Chondrocyte (in vitro differentiated cells): Measurements from ENCODE around the gene SYCE3. TPM values are rescaled to one million over a fixed set of nuclear protein-coding genes. Genes with fewer than 3 reads are reported as not detected.

Source experiments
- DNase-seq: peaks from one replicate; pipeline ENCODE4 v3.0.0; 2021; ENCODE audit warnings: mixed read lengths, low spot score
- H3K27ac Mint-ChIP-seq: one replicate; pipeline ENCODE4 v1.8.0; 2021; ENCODE audit warnings: mild to moderate bottlenecking, moderate library complexity, mixed read lengths; ENCODE audit not compliant: unreplicated experiment
- H3K27me3 Mint-ChIP-seq: 2 replicates; pipeline ENCODE4 v1.8.0; 2021; ENCODE audit warnings: low read depth, mixed read lengths
- H3K36me3 Mint-ChIP-seq: 2 replicates; pipeline ENCODE4 v1.8.0; 2021; ENCODE audit warnings: low read depth, mixed read lengths
- H3K4me1 Mint-ChIP-seq: 2 replicates; pipeline ENCODE4 v1.8.0; 2021; ENCODE audit warnings: low read depth, mild to moderate bottlenecking, mixed read lengths
- H3K4me3 Mint-ChIP-seq: one replicate; pipeline ENCODE4 v1.8.0; 2021; ENCODE audit warnings: mild to moderate bottlenecking, moderate library complexity, mixed read lengths; ENCODE audit not compliant: unreplicated experiment
- H3K9me3 Mint-ChIP-seq: 2 replicates; pipeline ENCODE4 v1.8.0; 2021; ENCODE audit warnings: low read depth, mixed read lengths
- CTCF ChIP-seq: fragments of 200-600 bp; sonication (generic); IDR thresholded peaks from 2 replicates; pipeline ENCODE4 v1.5.0; 2021; ENCODE audit warnings: antibody characterized with exemption, mild to moderate bottlenecking, moderate library complexity
- total RNA-seq: library from RNA; stranded (reverse); gene quantifications from 3 replicates; pipeline ENCODE4 v1.2.1, GENCODE V29; 2021

The SYCE3 gene
- total RNA-seq, 1 donor from 2014 or later = not detected

DNA sequence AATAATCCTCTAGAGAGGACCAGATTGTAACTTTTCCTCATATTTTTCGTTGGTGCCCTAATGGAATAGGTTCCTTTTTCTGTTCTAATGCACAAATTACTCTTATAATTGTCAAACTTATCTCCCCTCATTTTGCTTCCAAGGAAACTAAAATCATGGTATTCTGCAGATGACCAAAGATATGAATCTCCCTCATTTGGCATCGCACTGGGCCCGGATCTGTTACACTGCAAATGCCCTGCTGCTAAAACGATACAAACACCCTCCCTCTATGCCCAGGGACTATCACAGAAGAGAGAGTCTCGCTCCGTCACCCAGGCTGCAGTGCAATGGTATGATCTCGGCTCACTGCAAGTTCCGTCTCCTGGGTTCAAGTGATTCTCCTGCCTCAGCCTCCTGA lies 9.4 kb downstream of the SYCE3 start:
- Mint-ChIP-seq H3K36me3 (peaks cover 2% of the 10 kb centered on the region), H3K4me3 (no peak overlapping the region), H3K9me3 (no peaks in the 10 kb centered on the region), H3K4me1 (no peaks in the 10 kb centered on the region), H3K27me3 (peaks cover 10% of the 10 kb centered on the region), H3K27ac (no peak overlapping the region)
- DNase-seq = no peak
- TF ChIP-seq CTCF = no peak

GRCh38 chr22:50551160-50551752 lies 11.5 kb downstream of the SYCE3 start:
- Mint-ChIP-seq H3K27ac (no peak overlapping the region), H3K36me3 (peaks cover 2% of the 10 kb centered on the region), H3K4me3 (no peak overlapping the region), H3K27me3 (peaks cover 10% of the 10 kb centered on the region), H3K9me3 (no peaks in the 10 kb centered on the region), H3K4me1 (peaks cover under 1% of the 10 kb centered on the region)
- DNase-seq = no peak
- TF ChIP-seq CTCF = no peak

DNA sequence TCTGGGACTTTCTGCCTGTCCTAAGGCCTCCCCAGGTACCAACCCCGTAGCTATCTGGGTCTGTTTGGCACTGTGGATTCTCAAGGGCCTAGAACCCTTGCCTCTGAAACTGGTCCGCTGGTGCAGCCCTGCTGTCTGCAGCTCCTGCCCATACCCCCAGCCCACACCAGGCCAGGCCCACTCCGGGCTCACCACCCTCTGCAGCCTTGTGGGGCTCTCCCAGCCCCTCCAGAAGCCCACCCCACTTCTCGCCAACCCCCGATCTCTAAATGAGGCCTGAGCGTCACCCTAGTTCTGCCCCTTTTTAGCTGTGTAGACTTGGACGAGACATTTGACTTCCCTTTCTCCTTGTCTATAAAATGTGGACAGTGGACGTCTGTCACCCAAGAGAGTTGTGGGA lies 12.3 kb downstream of the SYCE3 start:
- peaks cover 4% of the 10 kb centered on the region for H3K27me3 Mint-ChIP-seq
- DNase-seq = no peak

DNA sequence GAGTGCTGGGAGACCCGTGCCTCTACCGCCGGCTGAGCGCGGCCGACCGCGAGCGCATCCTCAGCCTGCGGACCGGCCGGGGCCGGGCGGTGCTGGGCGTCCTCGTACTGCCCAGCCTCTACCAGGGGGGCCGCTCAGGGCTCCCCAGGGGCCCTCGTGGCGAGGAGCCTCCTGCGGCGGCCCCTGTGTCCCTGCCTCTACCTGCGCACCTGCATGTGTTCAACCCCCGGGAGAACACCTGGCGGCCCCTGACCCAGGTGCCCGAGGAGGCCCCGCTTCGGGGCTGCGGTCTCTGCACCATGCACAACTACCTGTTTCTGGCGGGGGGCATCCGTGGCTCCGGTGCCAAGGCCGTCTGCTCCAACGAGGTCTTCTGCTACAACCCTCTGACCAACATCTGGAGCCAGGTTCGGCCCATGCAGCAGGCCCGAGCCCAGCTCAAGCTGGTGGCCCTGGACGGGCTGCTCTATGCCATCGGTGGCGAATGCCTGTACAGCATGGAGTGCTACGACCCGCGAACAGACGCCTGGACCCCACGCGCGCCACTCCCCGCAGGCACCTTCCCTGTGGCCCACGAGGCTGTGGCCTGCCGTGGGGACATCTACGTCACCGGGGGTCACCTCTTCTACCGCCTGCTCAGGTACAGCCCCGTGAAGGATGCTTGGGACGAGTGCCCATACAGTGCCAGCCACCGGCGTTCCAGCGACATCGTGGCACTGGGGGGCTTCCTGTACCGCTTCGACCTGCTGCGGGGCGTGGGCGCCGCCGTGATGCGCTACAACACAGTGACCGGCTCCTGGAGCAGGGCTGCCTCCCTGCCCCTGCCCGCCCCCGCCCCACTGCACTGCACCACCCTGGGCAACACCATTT lies 13.6 kb downstream of the SYCE3 start:
- peaks cover 2% of the 10 kb centered on the region for H3K36me3 Mint-ChIP-seq
- H3K4me3 Mint-ChIP-seq = no peak overlapping the region
- no peaks in the 10 kb centered on the region for H3K9me3 Mint-ChIP-seq
- H3K27ac Mint-ChIP-seq = no peak overlapping the region
- H3K4me1 Mint-ChIP-seq = peaks cover 15% of the 10 kb centered on the region
- TF ChIP-seq CTCF = no peak
- no peaks in the 10 kb centered on the region for H3K27me3 Mint-ChIP-seq
- no peak for DNase-seq

More for the DNA sequence above, 12.3 kb downstream of the SYCE3 start:
- Mint-ChIP-seq H3K4me3 (no peak overlapping the region), H3K4me1 (peaks cover 9% of the 10 kb centered on the region), H3K36me3 (peaks cover 2% of the 10 kb centered on the region), H3K9me3 (no peaks in the 10 kb centered on the region), H3K27ac (no peak overlapping the region)
- TF ChIP-seq CTCF = no peak

DNA sequence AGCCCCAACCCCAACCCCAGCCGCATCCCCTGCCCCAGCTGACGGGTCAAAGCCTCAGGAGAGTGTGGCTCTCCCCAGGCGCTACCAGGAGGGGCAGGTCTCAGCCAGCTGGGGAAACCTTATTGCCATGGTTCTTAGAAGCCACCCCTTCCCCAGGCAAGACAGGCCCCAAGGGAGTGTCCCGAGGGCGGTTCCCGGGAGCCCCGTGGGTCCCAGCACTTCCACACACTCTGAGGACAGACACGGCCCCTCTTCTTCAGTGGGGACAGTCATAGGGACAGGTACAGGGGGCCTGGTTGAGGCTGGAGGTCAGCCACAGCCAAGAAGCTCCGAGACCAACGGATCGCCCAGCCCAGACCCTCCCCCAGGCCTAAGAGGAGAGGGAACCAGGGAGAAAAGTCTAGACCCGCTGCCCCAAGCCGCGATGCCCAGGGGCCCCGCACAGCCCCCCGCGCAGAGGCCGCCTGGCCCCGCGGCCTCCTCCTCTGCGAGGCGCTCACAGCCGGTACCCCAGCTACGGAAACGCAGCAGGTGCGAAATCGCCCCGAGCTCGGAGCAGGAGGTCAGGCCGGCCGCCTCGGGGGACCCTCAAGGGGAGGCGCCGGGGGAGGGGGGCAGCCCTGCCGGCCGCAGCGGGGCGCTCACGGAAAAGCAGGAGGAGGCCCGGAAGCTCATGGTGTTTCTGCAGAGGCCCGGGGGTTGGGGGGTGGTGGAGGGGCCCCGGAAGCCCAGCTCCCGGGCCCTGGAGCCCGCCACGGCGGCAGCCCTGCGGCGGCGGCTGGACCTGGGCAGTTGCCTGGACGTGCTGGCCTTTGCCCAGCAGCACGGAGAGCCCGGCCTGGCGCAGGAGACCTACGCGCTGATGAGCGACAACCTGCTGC lies 14.4 kb downstream of the SYCE3 start:
- Mint-ChIP-seq H3K9me3 (no peaks in the 10 kb centered on the region), H3K36me3 (peaks cover 2% of the 10 kb centered on the region), H3K4me1 (peaks cover 15% of the 10 kb centered on the region), H3K27me3 (no peaks in the 10 kb centered on the region), H3K4me3 (no peak overlapping the region), H3K27ac (no peak overlapping the region)
- no peak for TF ChIP-seq CTCF
- DNase-seq = no peak
